ENCODE data around the gene WDFY2.

Gene WDFY2

DNA sequence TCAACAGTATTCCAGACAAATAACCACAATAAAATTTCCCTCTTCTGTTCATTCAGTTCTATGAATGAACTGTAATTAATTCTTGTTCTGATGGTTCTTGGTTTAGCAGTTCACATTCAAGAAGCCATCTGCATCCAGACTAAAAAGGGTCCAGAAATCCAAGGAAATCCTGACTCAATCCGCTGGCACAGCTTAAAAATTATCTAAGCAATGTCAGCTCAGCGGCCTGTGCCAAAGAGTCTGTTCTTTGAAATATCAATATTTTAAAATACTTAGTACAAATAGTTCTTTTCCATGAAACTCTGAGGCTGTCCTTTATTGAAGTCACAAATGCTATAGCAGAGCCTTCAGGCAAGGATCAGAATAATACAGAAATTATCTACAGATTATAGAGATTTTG, 162.5 kb downstream of the WDFY2 start:
- DNase-seq, result no peak

DNA sequence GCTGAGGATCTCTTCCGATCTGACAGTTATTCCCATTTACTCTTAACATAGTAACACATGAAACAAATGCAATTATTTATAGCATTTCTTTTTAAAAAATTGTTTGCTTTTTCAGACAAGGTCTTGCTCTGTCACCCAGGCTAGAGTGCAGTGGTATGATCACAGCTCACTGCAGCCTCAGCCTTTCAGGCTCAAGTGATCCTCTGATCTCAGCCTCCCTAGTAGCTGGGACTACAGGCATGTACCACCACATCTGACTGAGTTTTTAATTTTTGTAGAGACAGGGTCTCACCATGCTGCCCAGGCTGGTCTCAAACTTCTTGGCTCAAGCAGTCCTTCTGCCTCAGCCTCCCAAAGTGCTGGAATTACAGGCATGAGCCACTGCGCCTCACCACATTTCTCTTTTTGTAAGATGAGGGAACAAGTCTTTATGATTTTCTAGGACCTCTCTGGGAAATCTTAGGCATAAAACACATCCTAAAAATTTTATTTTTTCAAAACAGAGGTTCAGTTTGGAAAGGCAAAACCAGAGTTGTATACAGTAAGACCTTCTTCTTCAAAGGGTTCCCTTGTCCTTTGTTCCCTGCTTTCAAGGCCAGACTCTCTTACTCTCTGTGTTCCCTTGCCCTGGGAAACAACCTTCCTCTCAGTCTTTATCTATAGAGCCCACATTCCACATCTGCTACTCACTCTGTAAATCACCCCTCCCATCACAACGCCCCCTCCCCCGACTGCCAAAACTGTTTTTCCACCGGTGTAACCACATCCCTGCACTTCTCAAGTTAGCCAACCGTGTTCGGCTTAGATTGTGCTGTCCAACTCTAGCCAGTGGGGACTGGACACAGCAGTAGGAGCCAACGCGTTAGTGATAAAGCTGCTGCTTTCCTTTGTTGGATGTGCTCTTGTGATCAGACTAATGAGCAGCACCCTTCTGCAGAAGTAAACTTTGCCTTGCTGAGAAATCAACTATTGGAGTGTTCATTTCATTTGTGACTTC, 163.5 kb downstream of the WDFY2 start:
- DNase-seq, result no peak

DNA sequence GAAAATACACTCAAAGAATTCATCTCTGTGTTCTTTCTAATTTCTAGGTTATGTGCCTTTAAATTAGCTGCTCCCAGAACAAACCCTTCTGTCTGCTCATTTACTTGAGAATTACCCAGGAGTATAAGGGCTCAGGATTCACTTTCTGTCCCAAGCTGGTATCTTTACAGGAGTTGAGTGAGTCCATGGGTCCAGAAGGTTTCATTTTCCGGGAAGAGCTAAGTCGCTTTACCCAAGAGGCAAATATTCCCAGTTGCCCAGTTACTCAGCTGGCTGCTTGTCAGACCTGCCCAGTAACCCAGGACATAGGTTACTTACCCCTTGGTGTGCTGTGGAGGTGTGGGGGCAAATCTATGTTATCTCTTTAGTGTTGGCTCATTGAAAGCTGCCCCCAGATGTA, 172.4 kb downstream of the WDFY2 start:
- no peak for DNase-seq

DNA sequence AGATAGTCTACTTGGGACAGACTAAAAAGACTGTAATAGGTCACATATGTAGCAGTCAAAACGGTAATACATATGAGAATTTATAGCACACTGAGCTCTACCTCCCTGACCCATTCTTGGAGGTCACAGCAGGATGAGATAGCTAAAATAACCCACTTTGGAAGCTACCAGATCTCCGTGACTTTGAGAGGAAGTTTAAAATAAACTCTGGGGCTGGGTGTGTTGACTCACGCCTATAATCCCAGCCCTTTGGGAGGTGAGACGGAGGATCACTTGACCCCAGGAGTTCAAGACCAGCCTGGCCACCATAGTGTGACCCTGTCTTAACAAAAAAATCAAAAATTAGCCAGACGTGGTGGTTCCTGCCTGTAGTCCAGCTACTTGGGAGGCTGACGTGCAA, 174.4 kb downstream of the WDFY2 start:
- no peak for DNase-seq

DNA sequence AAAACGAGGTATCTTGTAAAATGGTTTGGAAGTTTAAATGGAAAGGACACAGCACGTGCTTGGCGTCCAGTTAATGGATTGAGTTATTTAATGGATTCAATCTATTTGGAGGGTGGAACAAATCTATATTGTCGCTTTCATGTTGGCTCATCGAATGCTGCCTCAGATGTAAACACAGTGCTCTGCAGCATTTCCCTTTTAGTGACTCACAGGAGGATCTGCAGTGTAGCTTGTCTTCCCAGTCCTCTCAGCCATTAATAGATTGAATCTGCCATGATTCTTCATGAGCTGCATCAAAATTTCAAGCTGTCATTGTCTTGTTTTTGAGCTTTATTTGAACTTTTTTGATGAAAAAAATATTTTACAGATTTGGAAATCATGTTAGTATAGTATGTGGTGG, 175.0 kb downstream of the WDFY2 start:
- DNase-seq, result no peak

DNA sequence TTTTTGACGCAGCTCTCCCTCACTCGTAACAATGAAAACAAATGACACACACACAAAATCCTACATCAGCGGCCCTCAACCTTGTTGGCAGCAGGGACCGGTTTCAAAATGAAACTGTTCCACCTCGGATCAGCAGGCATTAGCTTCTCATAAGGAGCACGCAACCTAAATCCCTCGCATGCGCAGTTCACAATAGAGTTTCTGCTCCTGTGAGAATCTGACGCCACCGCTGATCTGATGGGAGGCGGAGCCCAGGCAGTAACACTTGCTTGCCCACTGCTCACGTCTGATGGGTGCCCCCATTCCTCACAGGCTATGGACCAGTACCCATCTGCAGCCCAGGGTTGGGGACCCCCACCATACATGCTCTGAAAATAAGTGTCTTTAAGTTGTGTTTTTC, 176.3 kb downstream of the WDFY2 start:
- DNase-seq, result no peak

DNA sequence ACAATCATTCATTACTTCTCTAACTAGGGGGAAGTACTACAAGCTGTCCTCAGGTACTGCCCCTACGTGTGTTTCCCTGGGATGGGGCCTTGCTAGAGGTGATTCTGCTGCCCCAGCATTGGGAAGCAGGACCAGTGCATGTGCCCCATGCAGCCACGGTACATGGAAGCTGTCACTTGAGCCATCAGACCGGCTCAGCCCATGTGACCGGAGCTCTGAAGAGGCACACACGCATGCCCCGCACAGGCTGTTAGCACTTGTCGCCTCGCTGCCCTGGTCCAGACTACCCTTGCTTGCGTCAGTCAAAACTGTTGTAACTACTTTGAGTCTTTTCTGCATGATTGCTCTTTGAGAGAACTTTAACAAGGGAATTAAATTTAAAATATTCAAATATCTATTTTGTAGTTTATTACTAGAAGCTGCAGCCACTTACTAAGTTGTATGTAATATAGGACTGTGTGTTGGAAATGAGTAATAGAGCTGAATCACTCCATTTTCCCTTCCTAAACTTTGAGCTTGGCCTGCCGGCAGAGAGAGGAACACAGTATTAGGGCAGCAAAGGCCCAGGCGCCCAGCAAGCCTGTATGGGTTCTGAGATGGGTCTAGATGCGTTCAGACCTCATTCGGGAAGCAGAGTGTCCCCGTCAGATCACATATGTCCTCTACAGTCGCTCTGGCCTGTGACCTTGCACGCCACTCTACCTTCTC, 177.5 kb downstream of the WDFY2 start:
- no peak for DNase-seq

DNA sequence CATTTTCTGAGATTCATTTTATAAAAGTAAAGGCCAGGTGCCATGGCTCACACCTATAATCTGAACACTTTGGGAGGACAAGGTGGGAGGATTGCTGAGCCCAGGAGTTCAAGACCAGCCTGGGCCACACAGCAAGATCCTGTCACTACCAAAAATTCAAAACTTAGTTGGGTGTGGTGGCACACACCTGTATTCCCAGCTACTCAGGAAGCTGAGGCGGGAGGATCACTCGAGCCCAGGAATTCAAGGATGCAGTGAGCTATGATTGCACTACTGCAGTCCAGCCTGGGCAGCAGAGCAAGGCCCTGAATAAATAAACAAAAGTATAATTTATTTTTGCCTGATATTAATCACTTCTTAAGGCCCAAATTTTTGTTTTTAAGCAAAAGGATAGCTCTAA, 179.2 kb downstream of the WDFY2 start:
- DNase-seq, result no peak

DNA sequence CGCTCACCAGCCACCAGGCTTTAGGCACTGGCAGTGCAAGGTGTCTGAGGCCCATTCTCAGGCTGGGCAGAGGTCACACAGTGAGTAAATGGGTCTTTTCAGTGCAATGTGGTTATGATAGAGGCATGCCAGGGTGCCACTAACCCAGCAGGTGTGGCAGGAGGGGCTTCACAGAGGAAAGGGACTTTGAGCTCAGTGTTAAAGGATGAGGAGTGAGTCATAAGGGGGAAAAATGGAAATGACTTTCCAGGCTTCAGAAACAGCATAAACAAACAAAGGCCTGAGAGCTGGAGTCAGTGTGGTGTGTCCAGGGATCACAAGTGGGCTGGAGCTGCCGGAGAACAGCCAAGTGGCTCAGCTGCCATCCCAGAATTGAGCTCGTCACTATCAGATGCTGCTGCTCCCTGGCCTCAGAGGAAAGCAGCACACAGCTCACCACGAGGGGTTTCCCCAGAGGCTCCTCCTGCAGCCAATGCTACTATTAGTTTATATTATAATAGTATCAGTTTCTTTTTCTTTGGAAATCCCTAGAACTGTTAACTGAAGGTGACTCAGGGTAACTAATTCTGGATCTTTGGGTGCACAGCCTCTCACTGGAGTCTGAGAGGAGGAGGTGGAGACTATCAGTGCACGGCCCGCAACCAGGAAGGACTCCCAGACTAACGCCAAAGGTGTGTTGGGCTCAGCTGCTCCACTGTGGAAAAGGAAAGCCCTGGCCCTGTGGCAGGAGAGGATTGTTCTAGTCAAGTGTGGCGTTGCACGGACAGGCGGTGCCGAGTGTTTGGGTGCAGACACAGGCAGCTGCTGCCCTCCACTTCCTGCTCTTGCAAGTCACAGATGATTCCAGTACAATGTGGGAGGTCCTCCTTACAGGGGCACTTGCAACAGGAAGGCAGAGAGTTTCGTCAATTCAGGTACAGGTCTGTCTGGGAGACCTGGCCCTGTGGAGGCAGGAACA, 180.2 kb downstream of the WDFY2 start:
- peak; percentile 50 for DNase-seq

DNA sequence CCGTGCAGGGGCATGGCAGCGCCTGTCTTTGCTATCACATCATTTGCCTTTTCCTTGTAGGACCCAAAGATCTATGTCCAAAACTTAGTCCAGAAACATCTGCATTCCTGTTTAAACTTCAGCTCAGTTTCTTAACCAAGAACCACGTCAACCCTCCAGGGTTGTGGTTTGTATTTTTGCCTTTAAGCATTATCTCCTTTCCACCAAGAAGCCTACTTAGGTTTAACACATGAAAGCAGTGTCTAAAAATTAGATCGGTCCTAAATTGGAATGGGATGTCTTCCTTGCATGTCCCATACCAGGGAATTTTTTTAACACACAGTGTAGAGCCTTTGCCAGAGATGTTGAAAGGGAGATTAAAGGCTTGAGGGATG, 180.9 kb downstream of the WDFY2 start:
- DNase-seq, result no peak

DNA sequence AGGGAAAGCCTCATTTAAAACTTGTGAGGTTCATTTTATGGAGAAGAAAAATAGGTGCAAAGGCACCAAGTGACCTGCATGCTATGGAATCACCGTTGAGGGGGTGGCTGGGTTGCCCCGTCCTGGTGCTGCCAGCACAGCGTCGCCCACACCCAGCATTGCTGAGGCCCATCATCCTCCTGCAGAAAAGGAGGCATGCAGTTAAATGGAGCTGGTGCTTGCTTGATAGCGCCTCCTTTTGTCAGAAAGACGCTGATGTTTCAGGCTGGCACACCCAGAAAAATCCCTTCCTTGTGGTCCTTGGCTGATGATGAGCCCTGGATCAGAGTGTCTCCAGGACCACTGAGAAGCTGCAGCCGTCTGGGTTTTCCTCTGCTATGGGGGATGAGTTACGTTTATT, 182.8 kb downstream of the WDFY2 start:
- DNase-seq, result no peak

DNA sequence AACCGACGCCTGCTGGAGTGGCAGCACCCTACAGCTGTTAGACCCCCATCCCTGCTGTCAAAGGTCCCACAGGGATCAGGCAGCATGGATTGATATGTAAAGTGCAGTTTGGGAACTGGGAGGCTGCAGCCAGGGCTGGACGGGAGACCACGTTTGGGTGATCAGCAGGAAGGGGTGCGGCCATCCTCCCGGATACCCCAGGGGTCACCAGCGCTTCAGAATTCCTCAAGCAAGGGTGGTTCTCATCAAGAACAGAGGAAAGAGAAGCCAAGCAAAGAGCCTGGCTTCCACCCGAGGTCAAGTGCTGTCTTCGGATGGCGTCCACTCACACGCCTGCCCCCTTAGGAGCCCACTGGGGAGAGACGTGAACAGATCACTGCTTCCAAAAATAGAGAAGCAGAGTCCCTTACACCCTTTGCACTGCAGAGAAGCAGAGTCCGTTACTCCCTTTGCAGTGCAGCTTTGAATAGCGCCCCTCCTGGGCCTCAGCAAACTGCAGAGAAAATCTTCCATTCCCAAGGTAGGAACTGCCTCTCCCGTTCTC, 184.2 kb downstream of the WDFY2 start:
- DNase-seq, result no peak

DNA sequence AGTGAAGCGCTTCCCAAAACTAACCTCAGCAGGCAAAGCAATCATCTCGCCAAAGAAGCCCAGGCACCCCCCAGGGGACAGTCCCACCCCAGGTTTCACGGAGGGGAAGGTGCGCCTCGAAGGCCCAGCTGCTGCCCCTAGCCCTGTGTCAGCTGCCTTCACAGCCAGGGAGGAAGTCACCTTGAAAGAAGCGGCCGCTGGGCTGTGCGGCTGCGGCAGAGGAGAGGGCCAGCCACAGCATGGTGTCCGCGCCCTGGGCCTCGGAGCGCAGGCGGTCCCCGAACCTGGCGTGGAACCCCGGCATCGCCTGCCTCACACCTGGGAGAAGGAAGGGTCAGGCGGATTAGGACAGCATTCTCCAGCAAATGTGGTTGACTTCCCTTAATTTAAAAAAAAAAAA, 184.7 kb downstream of the WDFY2 start:
- DNase-seq, result no peak

DNA sequence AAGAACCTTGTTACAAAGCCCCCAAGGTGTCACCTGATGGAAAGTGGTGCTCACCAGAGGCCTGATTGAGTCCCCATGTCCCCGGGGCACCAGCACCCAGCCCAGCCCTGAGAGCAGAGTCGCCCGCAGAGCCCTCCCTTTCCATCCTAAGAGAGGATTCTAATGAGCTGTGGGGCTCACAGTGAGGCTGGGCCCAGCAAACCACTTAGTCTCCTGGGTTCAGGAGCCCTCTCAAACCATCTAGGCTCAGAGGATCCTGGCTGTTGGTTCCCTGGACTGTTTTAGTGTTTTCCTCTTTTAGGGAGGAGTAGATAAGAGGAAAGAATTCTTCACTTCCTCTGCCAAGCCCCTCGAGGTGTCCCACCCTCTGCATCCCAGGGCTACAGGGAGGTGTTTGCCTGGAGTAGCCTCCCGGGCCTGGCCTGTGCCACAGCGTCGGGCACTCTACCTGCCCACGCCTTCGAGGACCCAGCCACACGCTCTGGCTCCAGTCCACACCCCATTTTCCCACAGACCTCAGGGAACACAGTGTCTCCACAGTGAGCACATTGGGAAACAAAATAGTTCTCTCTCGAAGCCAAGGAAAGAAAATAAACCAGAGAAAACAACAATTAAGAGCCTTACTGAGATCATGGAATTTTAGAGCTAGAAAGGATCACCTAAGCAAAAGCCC, 185.3 kb downstream of the WDFY2 start:
- DNase-seq, result no peak

DNA sequence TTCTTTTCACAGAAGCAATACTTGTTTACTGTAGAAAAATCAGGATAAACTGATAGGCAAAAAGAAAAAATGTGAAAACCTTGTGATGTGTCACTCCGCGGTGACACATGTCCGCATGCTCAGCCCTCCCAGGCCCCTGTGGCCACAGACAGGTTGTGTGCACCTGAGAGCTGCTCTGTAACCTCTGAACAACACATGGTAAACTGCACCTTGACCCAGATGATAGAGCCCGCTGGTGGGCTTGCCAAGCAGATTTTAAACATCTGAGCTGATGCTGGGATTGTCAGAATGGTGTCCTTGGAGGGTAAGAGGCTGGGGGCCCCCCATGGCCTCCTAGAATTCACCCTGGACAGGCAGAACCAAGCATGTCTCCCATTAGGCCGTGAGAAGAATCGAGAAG, 185.9 kb downstream of the WDFY2 start:
- DNase-seq, result no peak

DNA sequence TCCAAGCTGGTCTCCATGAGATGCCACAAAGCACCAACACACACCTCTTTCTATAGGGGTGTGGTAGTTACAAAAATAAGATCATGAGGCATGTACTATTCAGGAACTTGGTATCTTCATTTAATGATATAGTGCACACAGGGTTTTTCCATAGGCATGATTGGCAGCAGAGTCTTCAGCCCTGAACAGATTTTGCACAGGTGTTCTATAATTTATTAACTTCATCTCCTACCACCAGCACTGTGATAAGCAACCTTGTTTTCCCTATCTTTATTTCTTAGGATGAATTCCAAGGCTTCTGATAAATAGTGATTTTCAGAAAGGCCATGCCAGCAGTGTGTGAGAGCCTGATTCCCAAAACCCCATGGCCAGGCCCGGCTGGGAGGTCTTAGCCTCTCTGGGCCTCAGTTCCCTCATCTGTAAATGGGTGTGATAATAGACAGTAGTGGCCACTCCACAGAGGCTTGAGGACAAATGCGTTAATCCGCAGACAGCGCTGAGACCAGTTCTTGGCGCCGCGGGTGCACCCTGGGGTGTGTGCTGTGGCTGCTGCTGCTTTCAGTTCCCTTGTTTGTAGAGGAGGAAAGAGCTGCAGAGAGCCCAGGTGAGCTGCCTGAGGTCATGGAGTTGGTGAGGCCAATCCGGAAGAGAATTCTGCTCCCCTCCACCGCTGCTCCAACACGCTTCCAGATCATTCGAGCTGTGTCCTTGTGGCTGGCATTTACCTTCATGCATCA, 186.6 kb downstream of the WDFY2 start:
- no peak for DNase-seq

DNA sequence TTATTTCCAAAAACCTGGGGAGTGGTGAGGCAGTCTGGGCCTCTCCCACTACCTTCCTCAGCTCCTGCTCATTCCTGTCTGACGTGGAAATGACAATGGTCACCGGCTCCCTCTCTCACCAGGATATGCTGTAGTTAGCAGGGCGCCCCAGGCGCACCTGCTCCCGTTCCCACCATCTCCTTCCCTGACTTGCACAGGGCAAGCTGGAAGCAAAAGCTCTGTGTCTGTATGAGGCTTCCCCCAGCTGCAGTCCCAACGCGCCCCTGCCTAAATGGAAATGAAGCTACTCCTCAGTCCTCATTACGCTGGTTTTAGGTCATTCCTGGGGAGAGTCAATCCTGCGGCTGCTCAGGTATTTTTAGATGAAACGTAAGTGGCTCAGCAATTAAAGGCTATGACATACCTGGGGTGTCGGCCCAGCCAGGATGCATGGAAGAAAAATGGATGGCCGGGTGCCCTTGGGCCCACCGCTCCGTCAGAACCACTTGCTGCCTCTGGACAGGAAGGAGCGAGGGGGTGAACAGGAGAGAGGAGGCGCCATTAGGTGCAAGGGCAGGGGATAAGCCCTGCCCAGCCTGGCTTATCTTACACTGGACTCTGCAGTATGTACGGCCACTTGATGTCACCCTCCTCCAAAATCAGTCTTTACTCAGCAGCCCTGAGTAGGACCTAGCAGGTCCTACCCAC, 187.3 kb downstream of the WDFY2 start:
- DNase-seq, result no peak

DNA sequence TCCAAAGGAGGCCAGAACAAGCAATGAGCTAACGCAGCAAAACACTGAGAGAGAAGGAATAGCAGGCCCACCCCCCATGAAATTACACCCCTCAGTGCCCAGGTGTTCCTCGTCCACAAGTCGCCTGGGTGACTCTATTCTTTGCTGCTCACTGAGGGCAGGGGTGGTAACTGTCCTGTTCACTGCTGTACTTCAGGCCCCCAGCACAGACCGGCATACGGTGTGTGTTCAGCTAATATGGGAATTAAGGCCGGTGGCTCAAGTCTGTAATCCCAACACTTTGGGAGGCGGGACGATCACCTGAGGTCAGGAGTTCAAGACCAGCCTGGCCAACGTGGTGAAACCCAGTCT, 187.8 kb downstream of the WDFY2 start:
- DNase-seq, result no peak

DNA sequence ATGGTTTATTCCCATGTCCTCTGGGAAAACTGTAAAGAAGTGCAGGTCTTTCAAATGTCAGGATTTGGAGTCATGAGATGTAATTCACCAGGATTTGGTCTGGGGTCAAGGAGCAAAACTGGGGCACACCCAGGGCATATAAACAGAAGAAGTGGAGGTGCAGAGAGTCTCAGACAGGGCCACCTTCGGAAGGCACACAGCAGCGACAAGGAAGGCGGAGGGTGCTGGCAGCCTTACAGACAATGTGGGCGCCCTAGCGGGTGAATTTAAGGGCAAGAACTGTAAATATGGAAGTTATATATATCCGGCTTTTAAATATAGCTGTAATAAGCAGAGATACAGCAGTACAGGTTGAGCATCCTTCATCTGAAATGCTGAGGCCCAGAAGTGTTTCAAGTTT, 188.5 kb downstream of the WDFY2 start:
- no peak for DNase-seq

DNA sequence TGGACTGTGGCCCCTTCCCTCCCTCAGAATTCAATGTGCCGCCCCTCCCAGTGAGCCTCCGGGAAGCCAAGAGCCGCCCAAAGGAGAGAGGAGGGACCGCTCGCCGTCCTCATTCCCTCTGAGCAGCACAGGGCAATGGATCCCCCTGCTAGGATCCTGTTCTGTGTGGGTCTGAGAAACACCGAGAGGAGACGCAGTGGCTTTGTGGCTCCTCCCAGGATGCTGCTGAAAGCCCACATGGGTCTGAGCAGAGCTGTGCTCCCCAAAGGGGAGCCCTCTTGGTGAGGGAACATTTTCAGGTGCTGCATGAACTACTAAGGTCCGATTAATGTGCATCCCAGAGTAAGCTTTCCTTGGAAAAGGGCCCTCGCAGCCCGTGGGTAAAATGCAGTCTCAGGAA, 189.3 kb downstream of the WDFY2 start:
- DNase-seq, result no peak

DNA sequence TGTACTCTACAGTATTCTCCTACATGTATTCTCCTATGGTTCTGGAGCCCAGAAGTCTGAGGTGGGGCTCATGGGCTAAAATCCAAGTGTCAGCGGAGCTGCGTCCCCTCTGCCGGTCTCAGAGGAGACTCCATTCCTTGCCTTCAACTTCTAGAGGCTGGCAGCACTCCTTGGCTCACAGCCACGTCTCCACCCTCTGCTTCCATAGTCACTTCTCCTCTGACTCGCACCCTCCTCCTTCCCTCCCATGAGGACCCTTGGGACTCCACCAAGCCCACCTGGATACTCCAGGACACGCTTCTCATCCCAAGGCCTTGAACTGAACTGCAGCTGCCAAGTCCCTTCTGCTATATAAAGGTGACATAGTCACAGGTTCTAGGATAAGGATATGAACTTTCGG, 191.9 kb downstream of the WDFY2 start:
- DNase-seq, result no peak

Data from CD4-positive, alpha-beta T cell treated with Interleukin-17A for 4 hours (primary cell).